T-helper 2 cell treated with Interferon-gamma antibody and Interleukin-4, amounts not matched to agents 5 μg/mL and 100 μg/mL, for 36 hours (primary cell): Measurements from ENCODE around the gene IL27RA.

Experiments
- DNase-seq: peaks from one replicate; pipeline ENCODE4 v3.0.0; 2021; ENCODE audit warnings: low spot score
- H3K27ac Mint-ChIP-seq: one replicate; pipeline ENCODE4 v1.8.0; 2021; ENCODE audit warnings: mild to moderate bottlenecking, mixed read lengths
- H3K27me3 Mint-ChIP-seq: one replicate; pipeline ENCODE4 v1.8.0; 2021; ENCODE audit warnings: low read depth, mixed read lengths
- H3K36me3 Mint-ChIP-seq: one replicate; pipeline ENCODE4 v1.8.0; 2021; ENCODE audit warnings: low read depth, mixed read lengths
- H3K4me1 Mint-ChIP-seq: one replicate; pipeline ENCODE4 v1.8.0; 2021; ENCODE audit warnings: low read depth, mixed read lengths
- H3K4me3 Mint-ChIP-seq: one replicate; pipeline ENCODE4 v1.8.0; 2022; ENCODE audit warnings: mild to moderate bottlenecking, moderate library complexity, mixed read lengths
- H3K9me3 Mint-ChIP-seq: one replicate; pipeline ENCODE4 v1.8.0; 2021; ENCODE audit warnings: mixed read lengths

IL27RA gene

GRCh38 chr19:14102102-14102696, 70.6 kb downstream of the IL27RA start:
- H3K36me3 Mint-ChIP-seq = peaks cover 9% of the 10 kb centered on the region
- DNase-seq = no peak
- no peaks in the 10 kb centered on the region for H3K27me3 Mint-ChIP-seq
- no peaks in the 10 kb centered on the region for H3K4me1 Mint-ChIP-seq
- no peak overlapping the region for H3K27ac Mint-ChIP-seq
- H3K9me3 Mint-ChIP-seq = no peaks in the 10 kb centered on the region
- H3K4me3 Mint-ChIP-seq = no peak overlapping the region

GRCh38 chr19:14102756-14103155, 71.2 kb downstream of the IL27RA start:
- no peaks in the 10 kb centered on the region for H3K9me3 Mint-ChIP-seq
- H3K27me3 Mint-ChIP-seq = no peaks in the 10 kb centered on the region
- peaks cover 9% of the 10 kb centered on the region for H3K36me3 Mint-ChIP-seq
- H3K27ac Mint-ChIP-seq = no peak overlapping the region
- no peaks in the 10 kb centered on the region for H3K4me1 Mint-ChIP-seq
- no peak overlapping the region for H3K4me3 Mint-ChIP-seq
- no peak for DNase-seq
